SH-SY5Y (cell line): Measurements from ENCODE around the gene ANO9.
A peak's percentile ranks its signal among the peaks of the same experiment; 100 is the strongest.

Source experiments
- GATA2 ChIP-seq: IDR thresholded peaks from 2 replicates; pipeline ENCODE4 v1.6.1; 2011; ENCODE audit warnings: mild to moderate bottlenecking, low read depth, low read length
- GATA3 ChIP-seq: IDR thresholded peaks from 2 replicates; pipeline ENCODE4 v1.6.1; 2011; ENCODE audit warnings: low read depth, mild to moderate bottlenecking, low read length, moderate library complexity

- TF ChIP-seq GATA2 (peak; percentile 60; the same call in 1 of the 2 replicates), GATA3 (no peak)
Measured at GRCh38 chr11:450809-451451, 9.1 kb upstream of the ANO9 start.
